ENCODE measurements around the gene AP1G1. TPM values are rescaled to one million over a fixed set of nuclear protein-coding genes. Genes with fewer than 3 reads are reported as not detected.

Gene AP1G1
- total and polyA plus RNA-seq, 10 of the 15 experiments (the other 5 are each of a cell fraction or from before 2014, with no cell fraction given) = 5.9 to 83.7 (median 47.8) TPM

- Histone ChIP-seq H2AFZ (ENCODE audit: control insufficient read depth, low read depth, low read length) (no peak overlapping the region), H3K4me2 (ENCODE audit: control insufficient read depth, insufficient read depth) (peak overlapping the region; percentile 15; the same call in 1 of the 2 replicates), H3K9me3 (replicated peaks; ENCODE audit: control insufficient read depth, insufficient read depth, low read length) (no peaks in the 10 kb centered on the region), H3K27ac (ENCODE audit: control insufficient read depth, insufficient read depth) (no peak overlapping the region), H3K79me2 (ENCODE audit: control insufficient read depth, insufficient read depth, low read length) (peaks cover 27% of the 10 kb centered on the region), H3K4me3 (no peak overlapping the region), H4K20me1 (ENCODE audit: control insufficient read depth, insufficient read depth) (no peaks in the 10 kb centered on the region), H3K9ac (ENCODE audit: control insufficient read depth, insufficient read depth, low read length) (no peak overlapping the region), H3K27me3 (replicated peaks in 1 of 2; ENCODE audit: control insufficient read depth in 2 of 2, insufficient read depth in 2 of 2, low read length in 1 of 2) (no peaks in the 10 kb centered on the region), H3K4me1 (ENCODE audit: control insufficient read depth, insufficient read depth, low read length) (peaks cover 32% of the 10 kb centered on the region), H3K36me3 (ENCODE audit: control insufficient read depth in 2 of 2, insufficient read depth in 2 of 2, low read length in 1 of 2) (peaks cover 13 to 15% of the 10 kb centered on the region in 2 experiments)
- FAIRE-seq (peak; percentile 47), ATAC-seq (no peak), DNase-seq (ENCODE audit: low read depth, low spot score) (no peak)
- intact Hi-C loops (cut with micrococcal nuclease; ENCODE audit: unreplicated experiment) (no loop called here), in situ Hi-C loops (cut with MboI) (no loop called here)
- ChIA-PET CTCF (interaction anchor here (1.1 kb wide), 2 partner anchors 15 to 84 kb away, joined by 3 read pairs; no protein-coding TSS in a partner anchor), RAD21 (ENCODE audit: unreplicated experiment) (no interaction called here), SMC1A (ENCODE audit: uncharacterized antibody, unreplicated experiment) (interaction anchor here (0.8 to 3.0 kb wide), 2 partner anchors 9 to 14 kb away, joined by 3 to 17 read pairs; no protein-coding TSS in a partner anchor), POLR2A (interaction anchor here (1.5 kb wide), 1 partner anchor 10 kb away, joined by 4 read pairs; the partner anchor contains the start of gene ATXN1L)
- BruUV-seq (replicated peaks) = no TSS peak
- WGBS (ENCODE audit: insufficient coverage, insufficient replicate concordance, low lambda C conversion rate, missing lambda C conversion rate) = 41% methylated on average over 5 of the region's 5 CpGs
- TF ChIP-seq CUX1 (IDR thresholded peaks at IDR 0.05; ENCODE audit: insufficient replicate concordance, low read depth, low read length) (no peak), ETV6 (conservative IDR thresholded peaks at IDR 0.05 in 1 of 2, IDR thresholded peaks at IDR 0.05 in 1 of 2; ENCODE audit: borderline replicate concordance in 1 of 2, low read depth in 1 of 2) (peak in 1 of 2 experiments; percentile 26; a peak in 1 of 4 replicates), NR2C1 (IDR thresholded peaks at IDR 0.05) (no peak), USF2 (IDR thresholded peaks at IDR 0.05; ENCODE audit: borderline replicate concordance, low read depth, low read length) (no peak), CBX5 (IDR thresholded peaks at IDR 0.05; ENCODE audit: low read depth) (no peak), ATF7 (IDR thresholded peaks at IDR 0.05; ENCODE audit: low read depth) (no peak), NR2F1 (conservative IDR thresholded peaks at IDR 0.05) (no peak), MEF2B (IDR thresholded peaks at IDR 0.05; ENCODE audit: partially characterized antibody, poor library complexity, severe bottlenecking) (no peak), CEBPZ (IDR thresholded peaks at IDR 0.05; ENCODE audit: low read depth, low read length) (no peak), USF1 (IDR thresholded peaks at IDR 0.05; ENCODE audit: borderline replicate concordance, extremely low read length, insufficient read depth, low read depth, low read length) (no peak), MYC (IDR thresholded peaks at IDR 0.05; ENCODE audit: insufficient read depth, insufficient read length, insufficient replicate concordance, low read length, severe bottlenecking) (no peak)
Measured at GRCh38 chr16:71855937-71856662, 47.5 kb upstream of the AP1G1 start.
